ENCODE results near the gene NBPF20.
"Not testable (repeated sequence)": the region's sequence is repeated elsewhere in the genome, so short reads cannot be mapped to it uniquely, and the experiment has no call there.

Gene NBPF20, protein sequence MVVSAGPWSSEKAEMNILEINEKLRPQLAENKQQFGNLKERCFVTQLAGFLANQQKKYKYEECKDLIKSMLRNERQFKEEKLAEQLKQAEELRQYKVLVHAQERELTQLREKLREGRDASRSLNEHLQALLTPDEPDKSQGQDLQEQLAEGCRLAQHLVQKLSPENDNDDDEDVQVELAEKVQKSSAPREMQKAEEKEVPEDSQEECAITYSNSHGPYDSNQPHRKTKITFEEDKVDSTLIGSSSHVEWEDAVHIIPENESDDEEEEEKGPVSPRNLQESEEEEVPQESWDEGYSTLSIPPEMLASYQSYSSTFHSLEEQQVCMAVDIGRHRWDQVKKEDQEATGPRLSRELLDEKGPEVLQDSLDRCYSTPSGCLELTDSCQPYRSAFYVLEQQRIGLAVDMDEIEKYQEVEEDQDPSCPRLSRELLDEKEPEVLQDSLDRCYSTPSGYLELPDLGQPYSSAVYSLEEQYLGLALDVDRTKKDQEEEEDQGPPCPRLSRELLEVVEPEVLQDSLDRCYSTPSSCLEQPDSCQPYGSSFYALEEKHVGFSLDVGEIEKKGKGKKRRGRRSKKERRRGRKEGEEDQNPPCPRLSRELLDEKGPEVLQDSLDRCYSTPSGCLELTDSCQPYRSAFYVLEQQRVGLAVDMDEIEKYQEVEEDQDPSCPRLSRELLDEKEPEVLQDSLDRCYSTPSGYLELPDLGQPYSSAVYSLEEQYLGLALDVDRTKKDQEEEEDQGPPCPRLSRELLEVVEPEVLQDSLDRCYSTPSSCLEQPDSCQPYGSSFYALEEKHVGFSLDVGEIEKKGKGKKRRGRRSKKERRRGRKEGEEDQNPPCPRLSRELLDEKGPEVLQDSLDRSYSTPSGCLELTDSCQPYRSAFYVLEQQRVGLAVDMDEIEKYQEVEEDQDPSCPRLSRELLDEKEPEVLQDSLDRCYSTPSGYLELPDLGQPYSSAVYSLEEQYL (N-terminal part only)

DNA sequence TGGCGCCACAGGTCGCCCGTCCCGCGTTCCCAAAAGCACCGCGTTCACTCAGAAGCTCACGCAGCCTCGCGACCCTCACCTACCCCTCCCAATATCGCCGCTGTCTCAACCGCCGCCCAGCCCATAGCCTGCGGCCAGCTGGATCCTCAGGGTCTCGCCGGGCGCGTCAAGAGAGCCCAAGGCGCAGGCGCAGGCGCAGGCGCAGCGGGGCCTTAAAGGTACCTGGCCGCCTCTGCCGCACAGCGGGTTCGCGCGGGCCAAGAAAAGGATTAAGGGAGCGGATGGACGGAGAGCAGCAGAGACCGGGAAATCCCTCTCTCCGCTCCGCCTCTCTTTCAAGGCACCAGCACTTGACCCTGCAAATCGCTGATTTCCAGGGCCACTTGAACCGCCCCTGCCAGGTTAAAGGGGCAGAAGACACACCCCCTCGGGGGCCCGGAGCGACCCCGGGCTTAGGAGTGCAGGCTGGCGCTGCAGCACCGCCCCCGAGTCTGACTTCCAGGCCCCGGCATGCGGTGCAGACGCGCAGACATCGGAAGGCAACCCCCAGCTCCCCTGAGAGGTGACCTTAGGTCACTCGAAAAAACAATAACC lies at the start of gene NBPF20:
Gene NBPF20, minus strand, starts transcription at position 168 of the 594 bp plus-strand sequence. CDS start 20,331 bp downstream, outside the sequence.
- DNase-seq: peak; percentile 83

DNA sequence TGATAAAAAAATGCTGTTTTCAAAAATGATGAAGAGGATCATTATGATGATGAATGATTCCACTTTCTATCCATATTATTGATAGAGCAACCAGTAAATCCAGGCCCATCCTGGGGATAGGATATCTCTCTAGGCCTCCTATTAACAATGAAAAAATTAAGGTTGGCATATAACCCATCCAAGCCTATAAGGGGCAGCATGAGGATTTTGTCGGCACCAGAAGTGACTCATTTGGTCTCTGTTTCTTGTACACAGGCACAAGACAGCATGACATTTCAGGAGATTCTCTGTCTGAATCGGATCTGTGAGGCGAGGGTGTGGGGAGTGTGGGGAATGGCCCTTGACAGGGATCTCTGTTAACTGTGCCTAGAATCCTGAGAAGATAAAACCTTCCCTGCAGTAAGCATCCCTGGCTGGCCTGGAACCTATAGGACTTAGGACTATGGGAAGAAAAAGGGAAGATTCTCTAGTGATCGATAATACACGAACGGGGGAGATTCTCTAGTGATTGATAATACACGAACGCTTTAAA lies 49.5 kb upstream of the NBPF20 start:
- not testable (repeated sequence) for DNase-seq

DNA sequence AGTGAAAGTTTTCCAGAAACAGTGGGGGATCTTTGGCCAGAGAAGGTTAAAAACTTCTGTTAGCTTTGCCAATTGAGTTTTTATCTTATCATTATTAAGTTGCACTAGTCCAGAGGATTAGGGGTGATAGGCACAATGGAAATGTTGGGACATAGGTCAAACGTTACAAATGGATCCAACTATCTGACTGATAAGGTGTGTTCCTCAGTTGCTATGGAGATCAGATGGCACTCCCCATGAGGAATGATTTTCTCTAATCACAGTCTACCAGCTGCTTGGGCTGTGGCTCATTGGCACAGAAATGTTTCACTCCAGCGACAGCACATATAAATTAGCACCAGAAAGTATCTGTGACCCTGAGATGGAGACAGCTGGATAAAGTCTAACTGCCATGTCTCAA lies 47.3 kb upstream of the NBPF20 start:
- DNase-seq: not testable (repeated sequence)

DNA sequence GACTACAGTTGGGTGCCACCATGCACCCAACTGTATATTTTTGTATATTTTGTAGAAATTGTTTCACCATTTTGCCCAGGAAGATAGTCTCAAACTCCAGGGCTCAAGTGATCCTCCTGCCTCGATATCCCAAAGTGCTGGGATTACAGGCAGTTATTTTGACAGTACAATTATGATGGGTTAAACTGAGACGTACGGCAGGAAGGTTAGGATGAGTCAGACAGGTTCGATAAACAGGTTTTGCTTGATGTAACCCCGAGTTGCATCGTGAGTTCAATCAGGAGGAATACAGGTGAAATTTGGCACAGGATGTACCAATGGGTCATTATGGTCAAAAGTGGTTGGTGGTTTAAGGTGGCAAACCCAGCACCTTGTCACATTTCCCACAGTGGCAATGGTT lies 46.0 kb upstream of the NBPF20 start:
- not testable (repeated sequence) for DNase-seq

- peak; percentile 85 for DNase-seq
These were observed 40.2 kb upstream of the NBPF20 start for GRCh38 chr1:145465405-145466144.

- DNase-seq: not testable (repeated sequence)
These were observed 39.4 kb upstream of the NBPF20 start for GRCh38 chr1:145464708-145465336.

DNA sequence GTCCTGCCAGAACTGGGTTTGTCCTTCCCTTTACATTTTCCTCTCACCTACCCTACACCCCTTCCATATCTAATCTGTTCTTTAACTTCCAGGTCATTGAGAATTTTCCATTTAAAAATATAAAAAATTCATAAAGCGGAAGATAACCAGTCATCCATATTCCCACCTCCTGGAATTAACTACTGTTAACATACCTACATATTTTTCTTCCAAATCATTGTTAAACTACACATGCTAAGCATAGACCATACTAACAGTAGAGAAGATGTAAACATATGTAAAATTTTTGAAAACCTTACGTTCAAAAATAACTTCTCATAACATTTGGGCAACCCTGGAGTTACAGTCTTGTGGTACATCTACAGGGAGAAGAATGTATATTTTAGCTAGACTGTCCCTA lies 38.6 kb upstream of the NBPF20 start:
- DNase-seq: not testable (repeated sequence)

DNA sequence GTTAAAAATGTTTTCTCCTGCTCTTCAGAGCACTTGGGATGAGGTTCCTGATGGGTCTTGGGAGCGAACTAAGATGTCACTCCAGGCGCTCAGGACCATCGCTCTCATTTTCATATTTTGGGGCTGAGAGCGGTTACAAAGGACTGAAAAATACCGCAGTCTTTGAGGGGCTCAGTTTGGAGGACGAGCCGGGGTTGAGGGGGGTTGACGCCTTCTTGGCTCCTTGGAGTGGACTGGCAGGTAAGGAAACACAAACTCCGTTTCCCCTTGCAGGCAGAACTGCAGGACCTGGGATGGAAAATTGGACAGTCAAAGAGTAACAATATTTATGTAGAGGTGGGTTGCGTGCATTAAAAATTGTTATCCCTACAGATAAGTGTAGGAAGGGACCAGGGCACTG lies 35.3 kb upstream of the NBPF20 start:
- DNase-seq: not testable (repeated sequence)

GRCh38 chr1:145460048-145460447 lies 34.6 kb upstream of the NBPF20 start:
- DNase-seq: not testable (repeated sequence)

- DNase-seq: not testable (repeated sequence)
These were observed 34.2 kb upstream of the NBPF20 start for GRCh38 chr1:145459591-145459990.

GRCh38 chr1:145459063-145459462 lies 33.7 kb upstream of the NBPF20 start:
- DNase-seq: not testable (repeated sequence)

DNA sequence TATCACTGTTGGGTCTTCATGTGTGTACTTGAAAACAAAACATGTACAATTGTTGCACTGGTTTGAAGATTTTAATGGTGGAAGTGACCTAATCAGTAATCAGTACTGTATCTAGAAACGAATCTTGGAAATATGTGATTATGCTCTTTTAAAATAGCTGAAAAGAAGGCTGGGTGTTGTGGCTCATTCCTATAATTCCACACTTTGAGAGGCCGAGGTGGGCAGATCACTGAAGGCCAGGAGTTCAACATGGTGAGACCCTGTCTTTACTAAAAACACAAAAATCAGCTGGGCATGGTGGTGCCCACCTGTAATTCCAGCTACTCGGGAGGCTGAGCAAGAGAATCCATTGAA lies 29.4 kb upstream of the NBPF20 start:
- DNase-seq: not testable (repeated sequence)

DNA sequence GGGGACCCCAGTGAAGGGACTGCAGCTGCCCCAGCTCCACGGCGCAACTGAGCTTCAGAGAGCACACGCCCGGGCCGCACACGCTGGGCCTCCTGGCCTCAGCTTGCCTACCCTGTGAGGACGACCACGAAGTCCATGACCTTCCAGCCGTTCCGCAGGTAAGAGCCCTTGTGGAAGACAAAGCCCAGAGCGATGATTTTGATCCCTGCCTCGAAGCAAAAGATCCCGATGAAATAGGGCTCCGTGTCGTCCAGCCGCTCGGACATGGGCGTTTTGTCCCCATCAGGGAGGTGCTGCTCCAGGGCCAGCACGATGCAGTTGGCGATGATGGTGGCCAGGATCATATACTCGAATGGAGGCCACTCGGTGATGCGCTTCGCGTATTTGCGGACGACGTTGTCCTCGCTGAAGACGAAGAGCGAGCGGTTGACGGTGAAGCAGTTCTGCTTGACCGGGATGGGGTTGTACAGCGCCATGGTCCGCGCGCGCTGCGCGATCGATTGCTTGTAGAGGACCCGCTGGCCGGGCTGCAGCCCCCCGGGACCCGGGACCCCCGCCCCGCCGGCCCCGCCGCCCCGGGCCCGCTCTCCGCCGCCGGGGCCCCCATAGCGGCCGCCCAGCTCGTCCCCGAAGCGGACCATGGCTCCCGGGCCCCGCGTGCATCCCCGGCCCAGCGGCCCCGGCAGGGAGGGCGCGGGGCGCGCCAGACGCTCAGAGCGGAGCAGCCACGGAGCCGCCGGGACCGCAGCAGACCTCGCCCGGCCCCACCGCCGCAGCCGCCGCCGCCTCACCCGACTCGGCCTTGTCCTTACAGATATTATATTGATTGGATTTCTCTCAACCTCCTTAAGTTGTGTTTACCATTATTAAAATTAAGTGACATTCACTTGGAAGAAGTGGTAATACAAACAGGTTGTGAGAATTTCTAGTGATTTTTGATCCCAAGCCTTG lies 28.7 kb upstream of the NBPF20 start:
- DNase-seq: not testable (repeated sequence)

DNA sequence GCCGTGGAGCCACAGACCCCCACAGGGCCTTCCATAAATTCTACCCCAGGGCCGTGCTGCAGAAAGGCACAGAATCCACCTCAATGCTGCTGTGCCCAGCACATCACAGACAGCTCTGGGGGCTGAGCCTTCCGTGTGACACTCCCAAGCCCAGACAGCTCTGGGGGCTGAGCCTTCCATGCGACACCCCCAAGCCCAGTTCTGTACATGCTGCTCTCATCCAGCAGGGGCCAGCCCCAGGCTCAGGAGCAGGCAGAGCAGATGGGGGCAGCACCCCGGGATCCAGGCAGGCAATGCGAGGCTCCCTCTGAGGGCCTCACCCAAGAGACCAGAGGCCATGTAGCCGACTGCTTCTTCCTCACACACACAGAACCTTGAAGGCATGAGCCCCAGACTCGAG lies 27.1 kb upstream of the NBPF20 start:
- not testable (repeated sequence) for DNase-seq

DNA sequence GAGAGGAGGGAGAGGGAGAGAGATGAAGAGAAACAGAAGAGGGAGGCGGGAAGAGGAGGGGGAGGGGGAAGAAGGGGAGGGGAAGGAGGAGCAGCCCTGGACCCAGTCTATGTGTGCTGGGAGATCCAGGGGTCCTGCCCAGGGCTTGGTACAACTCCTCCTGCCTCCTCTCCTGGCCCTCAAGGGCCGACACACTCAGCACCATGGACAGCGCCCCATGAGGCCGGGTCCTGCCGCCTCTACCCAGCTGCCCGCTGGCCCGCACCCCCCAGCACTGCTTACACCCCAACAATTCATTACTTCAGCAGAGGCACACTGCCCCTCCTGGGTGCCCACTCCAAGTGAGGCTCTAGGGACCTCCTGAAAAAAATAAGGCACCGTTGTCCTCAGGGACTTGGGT lies 26.5 kb upstream of the NBPF20 start:
- DNase-seq: peak; percentile 28

- DNase-seq: not testable (repeated sequence)
These were observed 19.8 kb upstream of the NBPF20 start for GRCh38 chr1:145445219-145445618.

DNA sequence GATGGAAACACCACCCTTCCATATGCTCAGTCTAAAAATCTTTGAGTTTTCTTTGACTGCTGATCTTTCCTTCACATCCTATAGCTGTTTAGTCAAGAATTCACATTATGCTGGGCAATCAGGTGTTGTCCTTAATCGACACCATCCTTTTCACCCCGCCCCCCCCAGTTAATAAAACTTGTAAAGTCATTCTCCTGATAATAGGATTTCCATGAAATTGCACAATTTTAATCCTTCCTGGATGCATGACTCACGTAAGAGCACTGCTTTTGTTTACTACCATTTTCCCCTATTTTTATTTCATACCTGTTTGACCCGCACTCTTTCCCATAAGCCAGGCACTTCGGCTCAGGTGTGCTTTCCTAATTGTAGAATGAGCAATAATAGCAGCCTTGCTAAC lies 16.9 kb upstream of the NBPF20 start:
- not testable (repeated sequence) for DNase-seq

GRCh38 chr1:145431363-145432256 lies 6.2 kb upstream of the NBPF20 start:
- not testable (repeated sequence) for DNase-seq

DNA sequence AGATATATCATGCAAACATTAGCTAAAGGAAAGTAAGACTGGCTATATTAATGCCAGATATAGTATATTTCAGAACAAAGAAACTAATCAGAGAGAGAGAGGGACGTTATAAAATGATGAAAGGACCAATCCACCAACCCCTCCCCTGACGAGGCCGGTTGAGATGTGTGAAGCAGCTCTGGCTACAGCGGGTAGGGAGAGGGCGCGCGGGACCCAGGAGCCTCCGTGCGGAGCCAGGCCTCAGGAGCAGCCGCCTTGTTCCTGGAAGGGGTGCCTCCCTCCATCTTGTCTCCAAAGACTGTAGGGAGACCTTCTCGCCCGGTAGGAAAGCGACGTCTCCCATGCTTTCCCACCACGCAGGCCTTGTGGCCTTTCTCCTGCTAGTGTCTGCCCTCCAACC lies 5.4 kb upstream of the NBPF20 start:
- DNase-seq: not testable (repeated sequence)

All from activated naive CD4-positive, alpha-beta T cell treated with Interleukin-2 at 50 U/mL for 16 hours (primary cell).